ENCODE results near the gene ZNF37A. TPM values are rescaled to one million over a fixed set of nuclear protein-coding genes. Genes with fewer than 3 reads are reported as not detected.
"Not testable (repeated sequence)": the region's sequence is repeated elsewhere in the genome, so short reads cannot be mapped to it uniquely, and the experiment has no call there.

The ZNF37A gene
- total RNA-seq, 2 experiments from 2014 or later, result 24.1 to 25.5 TPM

GRCh38 chr10:38150891-38151463 lies 56.8 kb downstream of the ZNF37A start:
- CTCF ChIA-PET; ATAC-seq; H3K9me3 Mint-ChIP-seq (ENCODE audit: low read depth); H3K4me1 Mint-ChIP-seq; H3K4me3 Mint-ChIP-seq; DNase-seq; intact Hi-C loops (cut with DNase I, micrococcal nuclease); H3K27me3 Mint-ChIP-seq; POLR2A ChIA-PET; H3K36me3 Mint-ChIP-seq (ENCODE audit: low read depth); H3K27ac Mint-ChIP-seq: not testable (repeated sequence)

- intact Hi-C loops (cut with DNase I, micrococcal nuclease), result no loop called here
- DNase-seq, result no peak
- H3K4me1 Mint-ChIP-seq, result no peaks in the 10 kb centered on the region
- H3K36me3 Mint-ChIP-seq (ENCODE audit: low read depth), result no peaks in the 10 kb centered on the region
- no peak overlapping the region for H3K27ac Mint-ChIP-seq
- no peak overlapping the region for H3K4me3 Mint-ChIP-seq
- no peaks in the 10 kb centered on the region for H3K27me3 Mint-ChIP-seq
- ChIA-PET CTCF (no interaction called here), POLR2A (no interaction called here)
- ATAC-seq, result no peak
- peaks cover 22% of the 10 kb centered on the region for H3K9me3 Mint-ChIP-seq (ENCODE audit: low read depth)
These were observed 62.5 kb downstream of the ZNF37A start for GRCh38 chr10:38156416-38157269.

- H3K4me1 Mint-ChIP-seq, result no peaks in the 10 kb centered on the region
- H3K4me3 Mint-ChIP-seq, result no peak overlapping the region
- POLR2A ChIA-PET, result no interaction called here
- peaks cover 25% of the 10 kb centered on the region for H3K9me3 Mint-ChIP-seq (ENCODE audit: low read depth)
- DNase-seq (no peak), ATAC-seq (no peak)
- CTCF ChIA-PET, result no interaction called here
- no peak overlapping the region for H3K27ac Mint-ChIP-seq
- intact Hi-C loops (cut with DNase I, micrococcal nuclease), result no loop called here
- no peaks in the 10 kb centered on the region for H3K27me3 Mint-ChIP-seq
- H3K36me3 Mint-ChIP-seq (ENCODE audit: low read depth), result no peaks in the 10 kb centered on the region
These were observed 63.1 kb downstream of the ZNF37A start for GRCh38 chr10:38157270-38157685.

- ChIA-PET CTCF (no interaction called here), POLR2A (no interaction called here)
- no peak for ATAC-seq
- DNase-seq, result no peak
- intact Hi-C loops (cut with DNase I, micrococcal nuclease), result no loop called here
- Mint-ChIP-seq H3K4me3 (no peak overlapping the region), H3K27me3 (no peaks in the 10 kb centered on the region), H3K9me3 (ENCODE audit: low read depth) (peaks cover 25% of the 10 kb centered on the region), H3K27ac (no peak overlapping the region), H3K36me3 (ENCODE audit: low read depth) (no peaks in the 10 kb centered on the region), H3K4me1 (no peaks in the 10 kb centered on the region)
These were observed 64.9 kb downstream of the ZNF37A start for GRCh38 chr10:38159004-38159403.

GRCh38 chr10:38163617-38164016 lies 69.5 kb downstream of the ZNF37A start:
- Mint-ChIP-seq H3K36me3 (ENCODE audit: low read depth) (no peaks in the 10 kb centered on the region), H3K27ac (no peak overlapping the region), H3K4me1 (no peaks in the 10 kb centered on the region), H3K4me3 (no peak overlapping the region), H3K9me3 (ENCODE audit: low read depth) (peaks cover 19% of the 10 kb centered on the region), H3K27me3 (peaks cover 2% of the 10 kb centered on the region)
- ChIA-PET POLR2A (no interaction called here), CTCF (no interaction called here)
- DNase-seq, result no peak
- intact Hi-C loops (cut with DNase I, micrococcal nuclease), result no loop called here
- ATAC-seq, result no peak

- intact Hi-C loops (cut with DNase I, micrococcal nuclease), result no loop called here
- POLR2A ChIA-PET, result no interaction called here
- Mint-ChIP-seq H3K4me3 (no peak overlapping the region), H3K36me3 (ENCODE audit: low read depth) (no peaks in the 10 kb centered on the region), H3K4me1 (no peaks in the 10 kb centered on the region), H3K9me3 (ENCODE audit: low read depth) (peaks cover 2% of the 10 kb centered on the region), H3K27me3 (no peaks in the 10 kb centered on the region), H3K27ac (no peak overlapping the region)
- ATAC-seq (no peak), DNase-seq (no peak)
- CTCF ChIA-PET, result no interaction called here
These were observed 80.2 kb downstream of the ZNF37A start for GRCh38 chr10:38174336-38174735.

GRCh38 chr10:38184477-38184876 lies 90.3 kb downstream of the ZNF37A start:
- CTCF ChIA-PET, result no interaction called here
- intact Hi-C loops (cut with DNase I, micrococcal nuclease), result no loop called here
- POLR2A ChIA-PET, result no interaction called here

More at GRCh38 chr10:38184477-38184876, 90.3 kb downstream of the ZNF37A start:
- H3K36me3 Mint-ChIP-seq (ENCODE audit: low read depth), result no peaks in the 10 kb centered on the region
- DNase-seq (no peak), ATAC-seq (no peak)
- peaks cover 22% of the 10 kb centered on the region for H3K9me3 Mint-ChIP-seq (ENCODE audit: low read depth)
- H3K4me3 Mint-ChIP-seq, result no peak overlapping the region
- peaks cover 9% of the 10 kb centered on the region for H3K27me3 Mint-ChIP-seq
- H3K4me1 Mint-ChIP-seq, result no peaks in the 10 kb centered on the region
- no peak overlapping the region for H3K27ac Mint-ChIP-seq

Other genes with a start within 250 kb of the ZNF37A start
- gene ZNF248, start 236.7 kb upstream of the ZNF37A start, total RNA-seq, result 1 to 10 TPM; 7.3 to 8.2 TPM
- gene ZNF25, start 117.7 kb upstream of the ZNF37A start, total RNA-seq, result 1 to 10 TPM; 7.3 to 7.5 TPM
- 10 to 100 TPM; 18.7 to 20.0 TPM for gene ZNF33A, start 83.7 kb upstream of the ZNF37A start, total RNA-seq

Measured in activated CD4-positive, alpha-beta T cell treated with anti-CD3 and anti-CD28 coated beads for 36 hours (primary cell).